Right ventricle myocardium inferior (tissue), 1 donor: ENCODE measurements around the gene EP400. TPM values are rescaled to one million over a fixed set of nuclear protein-coding genes. Genes with fewer than 3 reads are reported as not detected.
A peak's percentile ranks its signal among the peaks of the same experiment; 100 is the strongest.

ENCODE experiments used
- ATAC-seq: fragments of 200-7000 bp; cut with Tn5 transposase; one replicate; pipeline ENCODE4 v1.9.1; 2020; ENCODE audit warnings: mild to moderate bottlenecking, moderate library complexity
- DNase-seq: peaks from one replicate; pipeline ENCODE4 v3.0.0; 2021; ENCODE audit errors: missing footprints
- intact Hi-C: fragments of 100-400 bp; cut with DNase I; formaldehyde crosslinking; loops from one replicate; pipeline ENCODE4 v1.11.0; 2022
- total RNA-seq: library from RNA; stranded (reverse); fragmentation: NEBNext Ultra II Directional; extraction: Animal tissue kit (Norgen Biotek cat#: 25700); gene quantifications from one replicate; pipeline ENCODE4 v1.2.1, GENCODE V29; 2021
- donor health status: DM: no; HTN: yes; CAD: no; lungs with severe emphysema.

EP400 gene
- total RNA-seq, 1 donor from 2014 or later, result 13.9 TPM

GRCh38 chr12:132004946-132005345, 55.2 kb downstream of the EP400 start:
- ATAC-seq (no peak), DNase-seq (no peak)
- intact Hi-C loops, result loop anchor here (5.0 kb wide), 2 partner anchors 168 to 398 kb away; no protein-coding TSS in a partner anchor

DNA sequence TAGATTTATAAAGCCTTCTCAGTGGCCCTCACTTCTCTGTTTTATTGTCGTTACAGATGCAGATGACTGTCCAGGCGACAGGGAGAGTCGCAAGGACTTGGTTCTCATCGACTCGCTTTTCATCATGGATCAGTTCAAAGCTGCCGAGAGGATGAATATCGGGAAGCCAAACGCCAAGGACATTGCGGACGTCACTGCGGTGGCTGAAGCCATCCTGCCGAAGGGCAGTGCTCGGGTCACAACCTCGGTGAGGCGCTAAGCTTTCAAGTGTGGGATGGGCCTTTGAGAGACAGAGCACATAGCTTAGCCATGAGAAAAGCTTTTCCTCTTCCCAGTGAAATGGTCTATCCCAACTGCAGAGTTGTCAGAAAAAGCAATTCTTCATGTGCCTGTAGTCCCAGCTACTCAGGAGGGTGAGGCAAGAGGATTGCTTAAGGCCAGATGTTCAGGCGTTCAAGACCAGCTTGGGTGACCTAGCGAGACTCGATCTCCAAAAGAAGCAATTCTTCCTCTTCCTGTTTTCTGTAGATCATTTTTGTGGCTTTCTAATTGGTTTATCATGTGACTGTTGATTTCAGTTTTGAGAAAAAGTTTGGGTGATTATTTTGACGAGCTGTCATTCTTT, 56.4 kb downstream of the EP400 start:
- intact Hi-C loops, result no loop called here
- ATAC-seq (no peak), DNase-seq (no peak)

- intact Hi-C loops, result no loop called here
- no peak for DNase-seq
- no peak for ATAC-seq
Observed at GRCh38 chr12:132007041-132007440, 57.3 kb downstream of the EP400 start.

DNA sequence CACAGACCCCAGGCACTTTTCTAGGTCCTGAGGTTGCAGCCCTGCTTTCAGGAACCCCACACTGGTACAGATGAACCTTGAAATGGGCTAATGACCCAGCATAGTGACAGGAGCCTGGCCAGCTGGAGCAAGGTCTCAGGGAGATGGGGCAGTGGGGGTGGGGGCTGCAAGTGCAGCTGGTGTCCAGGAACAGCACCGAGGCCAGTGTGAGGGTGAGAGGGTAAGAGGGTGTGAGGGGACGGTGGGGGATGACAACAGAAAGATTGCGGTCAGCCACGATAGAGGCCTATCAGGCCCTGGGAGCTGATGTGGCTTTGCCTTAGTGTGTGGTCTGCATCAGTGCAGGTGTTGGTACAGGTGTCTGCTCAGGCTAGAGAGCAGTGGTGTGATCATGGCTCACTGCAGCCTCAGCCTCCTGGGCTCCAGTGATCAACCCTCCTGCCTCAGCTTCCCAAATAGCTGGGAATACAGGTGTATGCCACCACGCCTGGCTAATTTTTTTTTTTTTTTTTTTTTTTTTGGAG, 59.7 kb downstream of the EP400 start:
- intact Hi-C loops, result no loop called here
- ATAC-seq (no peak), DNase-seq (no peak)

DNA sequence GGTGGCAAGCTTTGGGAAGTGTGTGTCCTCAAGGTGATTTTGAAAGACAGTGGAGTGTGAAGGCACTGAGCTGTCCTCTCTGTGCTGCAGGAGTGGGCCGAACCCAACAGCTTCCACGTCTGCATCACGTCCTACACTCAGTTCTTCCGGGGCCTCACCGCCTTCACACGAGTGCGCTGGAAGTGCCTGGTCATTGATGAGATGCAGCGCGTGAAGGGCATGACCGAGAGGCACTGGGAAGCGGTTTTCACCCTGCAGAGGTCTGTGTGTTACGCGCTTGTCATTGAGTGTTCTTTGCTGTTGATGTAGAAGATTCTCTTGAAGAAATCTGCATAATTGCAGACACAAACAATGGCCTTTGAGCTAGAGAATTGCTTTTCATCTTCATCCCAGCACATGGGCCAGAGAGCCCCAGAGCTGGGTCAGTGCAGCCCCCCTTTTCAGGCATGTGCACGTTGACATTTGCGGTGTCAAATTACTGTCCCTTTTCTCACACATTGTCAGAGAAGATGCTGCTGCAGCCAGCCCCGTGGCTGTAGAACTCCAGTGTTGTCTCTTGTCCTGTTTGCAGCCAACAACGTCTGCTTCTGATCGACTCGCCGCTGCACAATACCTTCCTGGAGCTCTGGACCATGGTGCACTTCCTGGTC, 63.3 kb downstream of the EP400 start:
- ATAC-seq, result no peak
- no peak for DNase-seq
- intact Hi-C loops, result no loop called here

DNA sequence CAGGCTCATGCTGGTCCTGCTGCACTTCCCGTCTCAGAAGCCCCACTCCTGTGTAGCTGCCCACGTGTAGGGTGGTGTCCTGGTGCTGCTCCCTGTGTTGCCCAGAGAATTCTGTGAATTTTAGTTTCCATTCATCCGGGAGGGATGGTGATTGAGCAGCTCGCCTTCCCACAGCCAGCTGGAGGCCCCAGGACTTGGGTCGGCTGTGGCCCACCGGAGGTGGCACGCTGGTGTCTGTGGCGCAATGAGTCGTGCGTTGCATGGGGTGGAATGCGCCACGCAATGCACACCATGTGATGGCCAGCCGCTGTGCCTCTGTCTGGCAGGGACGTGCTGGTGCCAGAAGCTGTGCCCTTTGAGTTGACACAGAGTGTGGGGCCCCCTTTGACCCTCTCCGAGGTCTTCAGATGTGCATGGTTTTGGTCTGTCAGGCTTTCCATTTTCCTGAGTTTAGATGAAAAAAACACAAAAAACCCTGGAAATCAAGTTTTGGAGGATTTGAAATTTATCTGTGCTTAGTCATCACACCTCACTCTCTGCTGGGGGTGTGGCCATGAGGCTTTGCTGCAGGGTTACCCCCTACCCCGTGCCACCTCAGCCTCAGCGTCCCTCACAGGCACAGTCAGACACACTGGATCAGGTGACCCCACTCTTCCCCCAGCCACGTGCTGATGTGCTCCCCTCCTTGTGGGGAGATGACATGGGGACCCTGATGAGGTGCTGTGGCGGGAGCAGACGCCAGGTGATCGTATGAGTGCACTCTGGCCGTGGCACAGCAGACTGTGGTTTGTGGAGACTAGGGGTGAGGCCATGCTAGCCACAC, 64.6 kb downstream of the EP400 start:
- no peak for ATAC-seq
- DNase-seq, result no peak
- intact Hi-C loops, result no loop called here

DNA sequence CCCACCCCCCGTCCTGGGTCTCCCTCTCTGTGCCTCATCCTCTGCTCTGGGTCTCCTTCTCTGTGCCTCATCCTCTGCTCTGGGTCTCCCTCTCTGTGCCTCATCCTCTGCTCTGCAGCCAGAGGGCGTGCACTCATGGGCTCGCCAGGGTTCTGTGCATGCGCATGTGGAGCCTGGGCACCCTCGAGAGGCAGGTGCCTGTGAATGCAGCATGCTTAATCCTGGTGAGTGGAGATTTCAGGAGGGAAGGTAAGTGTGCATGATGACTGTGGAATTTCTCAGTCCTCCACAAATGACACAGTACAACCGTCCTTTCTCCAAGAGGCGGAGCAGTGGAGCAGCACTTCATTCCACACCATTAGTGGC, 65.2 kb downstream of the EP400 start:
- DNase-seq (no peak), ATAC-seq (no peak)
- intact Hi-C loops, result no loop called here

GRCh38 chr12:132015686-132016430, 66.1 kb downstream of the EP400 start:
- intact Hi-C loops, result no loop called here
- no peak for DNase-seq
- no peak for ATAC-seq

- intact Hi-C loops, result no loop called here
- DNase-seq (no peak), ATAC-seq (no peak)
Observed at GRCh38 chr12:132018193-132018916, 68.6 kb downstream of the EP400 start.

GRCh38 chr12:132019891-132020290, 70.1 kb downstream of the EP400 start:
- intact Hi-C loops, result no loop called here
- no peak for ATAC-seq
- no peak for DNase-seq

DNA sequence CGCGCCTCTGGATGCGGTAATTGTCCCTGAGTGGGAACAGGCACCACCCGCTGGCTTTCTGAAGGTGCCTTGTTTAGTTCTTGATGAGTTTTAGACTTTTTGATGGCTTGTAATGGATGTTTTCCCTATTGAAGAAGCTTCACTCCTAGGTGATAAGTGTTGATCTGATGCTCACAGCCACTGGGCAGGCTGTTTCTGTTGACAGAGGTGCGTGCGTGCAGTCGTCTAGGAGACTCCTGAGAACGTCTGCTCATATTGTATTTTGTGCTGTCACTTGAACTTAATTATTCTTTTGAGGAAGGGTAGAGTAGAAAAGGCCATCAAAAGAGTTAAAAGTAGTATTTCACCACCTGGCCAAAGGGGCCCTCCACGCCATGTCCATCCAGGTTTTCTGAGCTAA, 70.5 kb downstream of the EP400 start:
- intact Hi-C loops, result no loop called here
- no peak for ATAC-seq

DNA sequence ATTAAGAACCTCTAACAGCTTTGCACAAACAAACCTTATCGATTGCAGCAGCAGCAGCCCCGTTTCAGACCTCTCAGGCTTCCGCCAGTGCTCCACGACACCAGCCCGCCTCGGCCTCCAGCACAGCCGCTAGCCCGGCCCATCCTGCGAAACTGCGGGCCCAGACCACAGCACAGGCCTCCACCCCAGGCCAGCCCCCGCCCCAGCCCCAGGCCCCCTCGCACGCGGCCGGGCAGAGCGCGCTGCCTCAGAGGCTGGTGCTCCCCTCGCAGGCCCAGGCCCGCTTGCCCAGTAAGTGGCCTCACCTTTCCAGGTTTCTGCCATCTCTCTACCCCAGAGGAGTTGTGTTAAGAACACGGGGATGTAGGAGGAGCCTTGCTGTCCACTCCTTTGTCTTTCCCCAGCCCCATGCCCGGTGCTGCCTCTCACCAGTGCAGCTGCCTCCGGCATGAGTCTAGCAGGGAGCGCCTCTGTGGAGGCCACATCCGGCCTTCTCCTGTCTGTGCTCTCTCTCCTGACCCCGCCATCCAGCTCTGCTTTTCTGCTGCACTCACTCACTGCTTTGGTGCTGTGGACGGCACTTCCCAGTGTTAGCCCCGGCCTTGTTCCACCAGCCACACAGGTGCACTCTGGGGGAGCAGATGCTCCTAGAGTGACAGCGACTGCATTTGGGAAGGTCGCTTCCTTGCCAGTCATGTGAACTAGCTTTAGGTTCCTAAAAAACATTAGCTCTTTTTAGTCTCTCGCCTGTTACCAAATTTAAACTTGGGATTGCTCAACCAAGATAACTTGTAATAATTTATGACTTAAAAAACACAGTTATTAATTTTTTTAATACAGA, 71.5 kb downstream of the EP400 start:
- intact Hi-C loops, result no loop called here
- DNase-seq (no peak), ATAC-seq (no peak)

More for the DNA sequence above, 70.5 kb downstream of the EP400 start:
- DNase-seq, result no peak

DNA sequence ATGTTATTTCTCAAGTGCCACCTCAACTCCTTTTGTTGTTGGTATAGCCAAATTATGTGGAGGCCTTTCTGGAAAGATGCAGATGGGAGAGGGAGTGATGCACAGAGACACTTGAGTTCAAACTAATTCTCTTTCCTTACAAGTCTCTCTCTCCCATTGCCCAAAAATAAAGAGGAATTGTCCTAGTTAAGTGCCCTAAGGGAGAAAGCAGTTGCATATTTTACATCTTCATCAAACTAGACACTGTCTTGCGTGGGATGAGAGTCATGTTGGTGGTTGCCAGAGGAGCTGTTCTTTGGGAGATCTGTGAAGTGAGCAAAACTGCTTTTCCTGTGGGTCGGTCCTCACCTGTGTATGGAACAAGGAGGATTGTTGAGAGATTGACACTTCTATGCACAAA, 72.2 kb downstream of the EP400 start:
- ATAC-seq (no peak), DNase-seq (peak; percentile 22)
- intact Hi-C loops, result no loop called here

- ATAC-seq (peak; percentile 58), DNase-seq (no peak)
- intact Hi-C loops, result no loop called here
Observed at GRCh38 chr12:132023658-132024057, 73.9 kb downstream of the EP400 start.

- ATAC-seq (no peak), DNase-seq (no peak)
- intact Hi-C loops, result no loop called here
Observed at GRCh38 chr12:132024758-132025157, 75.0 kb downstream of the EP400 start.

DNA sequence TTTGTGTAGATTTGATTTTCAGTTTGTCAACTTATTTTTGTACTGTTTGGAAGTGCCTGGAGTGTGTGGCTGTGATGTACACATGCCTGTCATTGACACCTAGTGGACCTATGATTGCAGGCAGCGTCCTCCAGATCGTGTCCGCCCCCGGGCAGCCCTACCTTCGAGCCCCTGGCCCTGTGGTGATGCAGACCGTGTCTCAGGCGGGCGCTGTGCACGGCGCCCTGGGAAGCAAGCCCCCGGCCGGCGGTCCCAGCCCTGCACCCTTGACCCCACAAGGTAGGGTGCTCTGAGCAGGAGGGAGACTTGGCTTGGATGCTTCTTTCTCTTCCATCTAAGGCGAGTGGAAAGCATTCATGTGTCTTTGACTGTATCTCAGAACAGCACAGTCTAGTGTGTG, 75.8 kb downstream of the EP400 start:
- intact Hi-C loops, result no loop called here
- DNase-seq (no peak), ATAC-seq (no peak)

DNA sequence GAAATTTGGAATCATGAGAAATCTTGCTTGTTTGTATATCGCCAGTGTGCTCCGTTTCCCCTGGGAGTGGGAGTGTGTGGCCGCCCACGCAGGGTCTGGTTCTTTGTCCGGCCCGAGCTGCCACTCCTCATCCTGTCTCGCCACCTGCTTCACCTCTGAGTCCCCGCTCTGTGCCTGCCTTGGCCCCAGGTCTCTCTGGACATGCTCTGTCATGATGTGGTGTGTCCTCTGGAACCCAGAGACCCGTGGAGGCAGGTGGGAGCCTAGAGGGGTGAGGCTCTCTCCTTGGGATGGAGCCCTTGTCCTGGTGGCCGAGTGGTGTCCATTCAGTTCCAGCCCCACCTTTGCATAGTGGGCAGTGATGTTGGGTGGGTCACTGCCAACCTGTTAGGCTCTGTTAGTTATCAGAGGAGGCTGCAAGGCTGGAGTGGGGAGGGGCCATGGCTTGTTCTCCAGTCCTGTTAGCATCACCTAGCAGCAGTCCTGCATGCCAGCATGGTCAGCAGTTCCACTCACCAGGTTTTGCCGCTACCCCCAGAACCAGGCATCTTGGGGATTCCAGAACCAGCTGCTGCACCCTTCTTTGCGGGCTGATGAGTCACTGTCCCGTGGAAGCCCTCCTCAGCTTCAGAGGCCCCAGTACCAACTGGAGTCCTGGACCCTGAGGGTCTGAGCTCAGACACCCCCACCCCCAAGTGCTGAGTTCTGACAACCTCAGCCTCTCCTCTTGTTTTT, 76.5 kb downstream of the EP400 start:
- intact Hi-C loops, result no loop called here
- ATAC-seq, result no peak
- no peak for DNase-seq
